EL (cell line): ENCODE results near the gene MLPH.
A peak's percentile ranks its signal among the peaks of the same experiment; 100 is the strongest.

Experiments used
- DNase-seq: peaks from one replicate; pipeline ENCODE4 v3.0.0-alpha.2; 2016

The MLPH gene

GRCh38 chr2:237525559-237526157 lies 38.6 kb downstream of the MLPH start:
- no peak for DNase-seq

DNA sequence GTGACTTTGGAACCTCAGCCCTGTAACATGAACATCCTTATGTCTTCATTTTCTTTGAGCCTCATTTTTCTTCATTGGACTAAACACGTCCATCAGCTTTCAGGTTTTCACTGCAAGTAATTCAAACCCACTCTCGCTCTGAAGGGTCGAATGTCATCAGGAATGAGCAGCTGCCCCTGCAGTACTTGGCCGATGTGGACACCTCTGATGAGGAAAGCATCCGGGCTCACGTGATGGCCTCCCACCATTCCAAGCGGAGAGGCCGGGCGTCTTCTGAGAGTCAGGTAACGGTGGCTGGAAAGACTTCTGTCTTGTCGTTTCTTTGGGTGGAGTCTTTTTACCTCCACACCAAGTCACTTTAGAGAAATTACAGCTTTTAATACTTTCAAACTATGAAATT lies 40.2 kb downstream of the MLPH start:
- DNase-seq = no peak

- no peak for DNase-seq
Observed at GRCh38 chr2:237527766-237528165, 40.7 kb downstream of the MLPH start.

DNA sequence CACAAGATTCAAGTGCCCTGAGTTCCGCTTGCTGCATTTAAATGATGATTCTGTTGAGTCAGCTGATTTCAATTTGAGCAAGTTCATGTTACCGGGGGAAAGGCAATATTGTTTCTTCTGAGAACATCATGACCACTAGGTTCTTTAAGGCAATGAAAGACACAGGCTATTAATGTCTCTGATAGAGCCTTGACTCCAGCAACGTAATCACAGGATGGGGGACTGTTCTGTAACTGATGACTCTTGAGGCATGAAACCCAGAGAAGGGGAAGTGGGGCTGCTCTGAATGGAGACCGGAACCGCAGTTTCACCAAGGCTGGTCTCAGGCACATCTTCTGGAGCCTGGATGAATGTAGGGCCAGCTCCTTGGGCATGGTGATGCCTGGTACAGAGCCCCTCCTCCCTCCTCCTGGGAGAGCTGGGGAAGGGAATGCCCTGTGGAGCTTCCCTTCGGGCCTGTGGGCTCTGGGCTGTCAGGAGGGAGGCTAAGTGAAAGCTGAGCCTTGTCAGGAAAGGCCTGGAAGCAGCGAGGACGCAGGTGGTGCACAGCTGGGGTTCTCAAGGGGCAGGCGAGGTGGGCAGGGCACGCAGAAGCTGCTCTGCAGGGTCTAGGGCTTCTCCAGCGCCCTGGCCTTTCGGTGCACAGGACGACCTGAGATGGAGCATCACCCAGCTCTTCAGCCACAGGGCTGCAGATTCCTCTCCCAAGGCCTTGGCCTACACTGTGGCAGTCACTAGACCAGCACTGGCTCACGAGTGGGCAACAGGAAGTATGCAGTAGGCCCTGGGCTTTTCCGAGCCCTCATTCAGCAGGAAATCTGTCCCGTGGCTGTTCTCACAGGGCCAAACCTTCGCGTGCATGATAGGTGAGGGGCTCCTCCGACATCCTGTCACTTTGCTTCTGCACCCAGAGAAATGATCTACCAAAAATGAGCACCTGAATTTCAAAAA lies 42.7 kb downstream of the MLPH start:
- DNase-seq = no peak

DNA sequence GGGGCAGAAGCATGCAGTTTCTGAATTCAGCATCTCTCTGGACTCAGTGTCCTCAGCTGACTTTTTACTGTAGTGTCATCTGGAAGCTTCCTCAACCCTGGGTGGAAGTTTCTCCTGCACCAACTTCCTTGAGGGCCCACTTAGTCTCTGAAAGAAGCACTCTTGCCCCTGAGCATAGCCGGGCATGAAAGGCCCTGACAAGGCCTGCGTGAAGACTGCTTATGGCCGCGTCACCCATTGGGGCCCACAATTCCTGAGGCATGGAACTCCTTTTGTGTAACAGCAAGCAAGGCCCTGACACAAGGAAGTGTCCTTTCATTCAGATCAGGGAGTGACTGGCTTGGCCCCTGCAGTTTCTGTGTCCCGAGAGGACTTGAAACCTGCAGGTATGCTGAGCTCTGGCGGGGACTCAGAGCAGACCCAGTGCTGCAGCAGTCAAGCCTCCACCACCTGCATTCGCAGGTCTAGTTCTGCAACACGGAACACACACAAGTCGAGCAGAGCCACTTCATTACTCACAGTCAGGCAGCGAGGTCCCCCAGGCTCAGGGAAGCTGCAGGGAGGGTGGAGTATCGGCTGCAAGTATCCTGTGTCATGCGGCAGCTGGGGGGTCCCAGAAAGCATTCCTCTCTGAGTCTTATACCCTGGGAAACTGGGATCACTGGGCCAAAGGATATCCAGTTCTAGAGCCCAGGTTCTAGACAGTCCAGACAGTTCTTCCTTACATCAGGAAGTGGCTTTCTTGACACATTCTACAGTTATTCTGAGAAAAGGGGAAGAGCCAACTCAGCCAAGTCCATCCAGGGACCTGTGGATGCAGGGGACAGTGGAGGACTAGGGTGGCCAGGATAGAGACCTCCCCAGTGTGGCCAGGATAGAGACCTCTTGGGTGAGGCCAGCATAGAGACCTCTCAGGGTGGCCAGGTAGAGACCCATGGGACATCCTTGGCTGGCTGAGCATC lies 43.7 kb downstream of the MLPH start:
- DNase-seq = no peak

DNA sequence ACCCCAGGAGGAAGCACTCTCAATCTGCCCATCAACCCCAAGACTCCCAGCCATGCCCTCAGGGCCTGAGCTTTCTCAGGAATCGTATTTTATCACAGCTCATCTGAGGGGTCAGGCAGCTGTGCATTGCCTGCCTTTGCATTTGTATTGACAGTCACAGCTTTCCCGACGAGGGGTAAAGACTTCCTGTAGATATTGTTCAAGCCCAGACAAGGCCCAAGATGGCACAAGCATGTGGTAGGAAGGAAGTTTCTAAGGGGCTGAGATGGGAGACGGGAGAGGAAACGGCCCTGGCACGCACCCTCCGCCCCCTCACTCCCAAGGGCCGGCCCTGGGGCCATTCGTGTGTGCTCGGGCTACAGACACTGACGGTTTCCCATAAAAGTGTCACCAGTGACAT lies 45.1 kb downstream of the MLPH start:
- no peak for DNase-seq

GRCh38 chr2:237533668-237534161 lies 46.7 kb downstream of the MLPH start:
- DNase-seq = no peak

GRCh38 chr2:237534380-237534779 lies 47.3 kb downstream of the MLPH start:
- no peak for DNase-seq

DNA sequence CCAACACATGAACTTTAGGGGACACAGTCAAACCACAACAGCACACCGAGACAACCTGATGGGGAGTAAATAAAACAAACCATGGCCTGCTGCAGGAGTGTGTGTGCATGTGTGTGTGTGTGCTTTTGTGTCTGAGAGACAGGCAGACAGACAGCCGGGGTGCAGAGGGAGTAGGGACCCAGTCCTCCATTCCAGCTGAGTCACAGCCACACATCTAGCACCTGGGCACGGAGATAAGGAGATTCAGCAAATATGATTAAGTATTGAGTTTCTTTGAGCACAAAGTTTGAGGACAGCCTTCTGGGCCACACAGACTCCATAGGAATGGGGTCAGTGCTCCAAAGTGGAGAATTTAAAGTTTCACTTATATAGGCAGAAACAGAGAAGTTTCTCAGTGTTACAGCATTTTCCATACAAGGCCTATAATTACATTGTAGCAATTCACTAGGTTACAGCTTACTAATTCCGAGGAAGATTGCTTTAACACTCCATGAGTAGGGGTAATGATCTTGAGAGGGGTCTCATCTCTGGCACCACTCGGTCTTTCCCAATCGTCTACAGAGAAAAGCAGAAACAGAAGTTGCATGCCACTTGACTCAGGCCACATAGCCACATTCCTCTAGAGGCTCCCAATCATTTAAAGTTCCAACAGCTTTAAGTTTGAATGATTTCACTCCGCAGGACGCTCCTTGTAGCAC lies 48.5 kb downstream of the MLPH start:
- no peak for DNase-seq

- DNase-seq = no peak
Observed at GRCh38 chr2:237536083-237536415, 49.0 kb downstream of the MLPH start.

- DNase-seq = no peak
Observed at GRCh38 chr2:237536617-237537016, 49.6 kb downstream of the MLPH start.

DNA sequence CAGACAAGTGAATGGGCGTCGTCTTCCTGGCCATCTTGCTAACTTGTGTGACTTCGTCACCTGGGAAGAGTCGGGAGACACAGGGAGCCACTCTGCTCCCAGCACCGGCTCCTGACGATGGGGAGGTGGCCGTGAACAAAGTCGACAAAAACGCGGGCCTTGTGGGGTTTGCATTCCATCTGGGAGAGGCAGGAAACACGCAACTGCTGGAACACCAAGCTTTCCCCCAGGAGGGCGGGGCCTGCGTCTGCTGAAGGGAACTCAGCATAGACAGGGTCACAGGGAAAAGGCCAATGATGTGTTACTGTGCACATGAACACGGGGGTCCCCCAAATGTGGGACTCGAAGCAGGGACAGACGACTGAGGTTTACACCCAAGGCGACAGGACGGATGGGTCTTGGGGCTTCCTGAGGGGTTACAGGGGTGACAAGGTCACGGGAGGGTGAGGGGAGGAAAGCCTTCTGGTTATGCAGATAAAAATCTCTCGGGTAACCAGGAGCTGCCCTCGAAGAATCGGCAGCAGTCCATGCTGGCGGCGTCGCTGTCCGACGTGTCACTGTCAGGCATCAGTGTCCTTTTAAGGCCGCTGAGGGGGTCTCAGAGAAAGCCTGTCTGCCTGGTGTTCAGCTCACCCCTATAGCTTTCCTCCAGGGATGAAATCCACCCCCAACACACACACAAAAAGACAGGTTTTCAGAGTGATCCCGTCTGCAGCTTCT lies 51.1 kb downstream of the MLPH start:
- DNase-seq = no peak

- no peak for DNase-seq
Observed at GRCh38 chr2:237538901-237539300, 51.9 kb downstream of the MLPH start.

DNA sequence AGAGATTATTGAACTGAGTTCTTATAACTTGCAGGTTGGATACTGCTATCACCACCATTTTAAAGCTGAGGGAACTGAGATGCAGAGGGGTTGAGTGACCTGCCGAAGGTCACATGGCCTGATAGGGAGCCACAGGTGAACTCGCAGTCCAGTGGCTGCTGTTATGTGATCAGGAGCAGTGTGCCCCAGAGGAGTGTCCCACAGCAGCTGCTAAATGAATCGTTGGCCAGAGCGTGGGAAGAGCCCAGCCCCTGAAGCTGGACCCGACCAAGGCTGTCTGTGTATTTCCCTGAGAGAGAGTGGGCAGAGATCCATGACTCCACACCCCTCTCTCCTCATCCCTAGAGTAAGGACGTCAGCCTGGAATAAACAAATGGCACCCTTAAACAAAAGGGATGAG lies 52.6 kb downstream of the MLPH start:
- DNase-seq = no peak

DNA sequence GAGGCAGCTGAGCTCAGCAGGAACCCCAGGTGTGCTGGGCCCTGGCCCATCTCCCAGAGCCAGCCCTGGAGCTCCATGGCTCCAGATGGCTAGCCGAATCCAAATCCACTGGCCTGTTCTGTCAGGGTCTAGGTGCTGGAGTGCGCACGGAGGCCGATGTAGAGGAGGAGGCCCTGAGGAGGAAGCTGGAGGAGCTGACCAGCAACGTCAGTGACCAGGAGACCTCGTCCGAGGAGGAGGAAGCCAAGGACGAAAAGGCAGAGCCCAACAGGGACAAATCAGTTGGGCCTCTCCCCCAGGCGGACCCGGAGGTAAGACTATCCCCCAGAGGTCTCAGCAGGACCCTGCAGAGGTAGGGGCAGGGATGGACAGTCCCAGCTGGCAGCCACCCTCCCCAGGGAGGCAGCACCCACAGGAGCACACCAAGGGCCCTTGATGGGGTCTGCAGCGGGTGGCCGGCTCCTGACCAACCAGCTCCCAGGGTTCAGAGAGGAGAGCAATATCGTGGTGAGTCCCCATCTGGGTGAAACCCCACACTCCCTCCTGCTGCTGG lies 53.2 kb downstream of the MLPH start:
- no peak for DNase-seq

GRCh38 chr2:237540823-237541222 lies 53.8 kb downstream of the MLPH start:
- DNase-seq = peak; percentile 45

- DNase-seq = no peak
Observed at GRCh38 chr2:237541243-237541642, 54.2 kb downstream of the MLPH start.

- no peak for DNase-seq
Observed at GRCh38 chr2:237542001-237542704, 55.1 kb downstream of the MLPH start.

DNA sequence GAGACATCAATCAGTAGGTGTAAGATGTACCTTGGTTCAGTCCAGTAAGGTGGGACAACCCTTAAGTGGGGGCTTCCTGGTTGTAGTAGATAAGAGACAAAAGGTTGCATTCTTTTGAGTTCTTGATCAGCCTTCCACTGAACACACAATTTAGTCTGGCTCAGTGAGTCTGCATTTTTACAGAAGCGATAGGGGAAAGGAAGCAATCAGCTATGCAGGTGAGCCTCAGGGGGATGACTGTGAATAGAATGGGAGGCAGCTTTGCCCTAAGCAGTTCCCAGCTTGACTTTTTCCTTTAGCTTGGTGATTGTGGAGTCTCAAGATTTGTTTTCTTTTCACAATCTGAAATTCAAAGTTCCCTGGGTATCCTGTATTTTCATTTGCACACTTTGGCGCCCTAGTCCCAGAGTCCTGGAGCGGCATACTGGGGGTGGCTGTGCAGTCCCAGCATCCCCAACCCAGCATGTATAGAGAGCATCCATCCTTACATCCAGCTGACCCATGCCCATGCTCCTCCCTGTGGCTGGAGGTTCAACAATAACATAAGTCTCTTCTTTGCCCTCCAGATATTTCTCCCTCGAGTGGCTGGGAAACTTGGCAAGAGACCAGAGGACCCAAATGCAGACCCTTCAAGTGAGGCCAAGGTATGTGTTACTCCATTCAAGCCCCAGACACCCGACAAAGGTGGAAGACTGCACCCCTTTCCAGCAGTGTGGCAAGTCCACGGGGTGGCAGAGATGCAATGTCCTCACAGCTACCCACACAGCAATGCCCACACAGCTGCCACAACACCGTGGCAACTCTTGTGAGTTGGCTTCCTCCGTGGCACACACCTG lies 59.2 kb downstream of the MLPH start:
- DNase-seq = no peak

DNA sequence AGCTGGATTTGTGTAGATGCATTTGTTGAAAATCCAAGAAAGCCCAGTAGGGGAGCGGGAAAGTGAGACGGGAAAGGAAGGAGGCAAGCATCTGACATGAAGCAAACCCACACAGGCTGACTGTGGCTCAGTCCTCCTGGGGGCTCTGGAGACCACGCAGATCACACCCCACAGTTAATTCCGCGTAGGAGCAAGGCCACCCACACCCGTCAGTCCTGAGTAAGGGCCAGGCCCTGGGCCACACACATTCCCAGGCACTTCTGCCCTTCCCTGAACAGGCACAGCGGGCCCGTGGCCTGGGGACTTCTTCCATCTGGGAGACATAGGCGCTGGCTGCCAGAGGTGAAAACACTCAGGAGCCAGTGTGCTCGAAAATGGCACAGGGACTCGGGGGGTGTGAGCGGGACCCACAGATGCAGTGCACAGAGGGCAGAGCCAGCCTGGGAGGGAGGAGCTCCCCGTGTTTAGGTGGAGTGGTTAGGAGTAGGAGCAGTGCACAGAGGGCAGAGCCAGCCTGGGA lies 59.9 kb downstream of the MLPH start:
- DNase-seq = no peak
